ENCODE measurements around the gene ATP4B.

Gene ATP4B

DNA sequence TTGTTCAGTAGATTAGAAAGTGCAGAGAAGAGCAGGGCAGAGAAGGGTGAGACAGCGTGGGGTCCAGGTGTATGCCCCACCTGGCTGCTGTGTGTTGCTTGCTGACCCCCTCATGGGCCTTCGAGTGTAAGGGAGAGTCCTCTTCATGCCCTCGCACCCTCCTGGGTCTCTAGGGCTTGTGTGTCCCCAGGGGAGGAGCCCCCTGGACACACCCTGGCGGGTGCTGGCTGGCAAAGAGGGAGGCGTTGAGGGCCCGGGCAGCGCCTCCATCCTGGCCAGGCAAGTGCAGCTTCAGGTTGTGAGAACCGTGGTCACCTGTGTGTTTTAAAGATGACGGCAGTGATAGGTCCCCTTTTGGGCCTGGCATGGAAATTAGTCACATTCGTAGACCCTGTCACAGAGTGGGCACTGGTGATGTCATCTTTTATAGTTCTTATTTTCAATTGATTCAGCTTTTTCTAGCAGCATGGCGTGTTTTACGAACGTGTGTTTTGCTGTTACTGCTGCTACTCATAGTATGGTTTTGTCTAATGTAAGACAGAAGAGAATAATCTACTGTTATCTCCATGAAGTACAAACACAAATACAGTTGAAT lies 54.8 kb downstream of the ATP4B start:
- DNase-seq (ENCODE audit: low read depth, low spot score) = no peak
- H3K4me3 ChIP-seq (ENCODE audit: low read depth, low read length) = no peak overlapping the region
- in situ Hi-C loops (cut with HindIII; ENCODE audit: low sequenced_read_pairs) = no loop called here
- TF ChIP-seq, protein P1, sequence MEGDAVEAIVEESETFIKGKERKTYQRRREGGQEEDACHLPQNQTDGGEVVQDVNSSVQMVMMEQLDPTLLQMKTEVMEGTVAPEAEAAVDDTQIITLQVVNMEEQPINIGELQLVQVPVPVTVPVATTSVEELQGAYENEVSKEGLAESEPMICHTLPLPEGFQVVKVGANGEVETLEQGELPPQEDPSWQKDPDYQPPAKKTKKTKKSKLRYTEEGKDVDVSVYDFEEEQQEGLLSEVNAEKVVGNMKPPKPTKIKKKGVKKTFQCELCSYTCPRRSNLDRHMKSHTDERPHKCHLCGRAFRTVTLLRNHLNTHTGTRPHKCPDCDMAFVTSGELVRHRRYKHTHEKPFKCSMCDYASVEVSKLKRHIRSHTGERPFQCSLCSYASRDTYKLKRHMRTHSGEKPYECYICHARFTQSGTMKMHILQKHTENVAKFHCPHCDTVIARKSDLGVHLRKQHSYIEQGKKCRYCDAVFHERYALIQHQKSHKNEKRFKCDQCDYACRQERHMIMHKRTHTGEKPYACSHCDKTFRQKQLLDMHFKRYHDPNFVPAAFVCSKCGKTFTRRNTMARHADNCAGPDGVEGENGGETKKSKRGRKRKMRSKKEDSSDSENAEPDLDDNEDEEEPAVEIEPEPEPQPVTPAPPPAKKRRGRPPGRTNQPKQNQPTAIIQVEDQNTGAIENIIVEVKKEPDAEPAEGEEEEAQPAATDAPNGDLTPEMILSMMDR (IDR thresholded peaks at IDR 0.05; ENCODE audit: low read depth, low read length) = no peak

DNA sequence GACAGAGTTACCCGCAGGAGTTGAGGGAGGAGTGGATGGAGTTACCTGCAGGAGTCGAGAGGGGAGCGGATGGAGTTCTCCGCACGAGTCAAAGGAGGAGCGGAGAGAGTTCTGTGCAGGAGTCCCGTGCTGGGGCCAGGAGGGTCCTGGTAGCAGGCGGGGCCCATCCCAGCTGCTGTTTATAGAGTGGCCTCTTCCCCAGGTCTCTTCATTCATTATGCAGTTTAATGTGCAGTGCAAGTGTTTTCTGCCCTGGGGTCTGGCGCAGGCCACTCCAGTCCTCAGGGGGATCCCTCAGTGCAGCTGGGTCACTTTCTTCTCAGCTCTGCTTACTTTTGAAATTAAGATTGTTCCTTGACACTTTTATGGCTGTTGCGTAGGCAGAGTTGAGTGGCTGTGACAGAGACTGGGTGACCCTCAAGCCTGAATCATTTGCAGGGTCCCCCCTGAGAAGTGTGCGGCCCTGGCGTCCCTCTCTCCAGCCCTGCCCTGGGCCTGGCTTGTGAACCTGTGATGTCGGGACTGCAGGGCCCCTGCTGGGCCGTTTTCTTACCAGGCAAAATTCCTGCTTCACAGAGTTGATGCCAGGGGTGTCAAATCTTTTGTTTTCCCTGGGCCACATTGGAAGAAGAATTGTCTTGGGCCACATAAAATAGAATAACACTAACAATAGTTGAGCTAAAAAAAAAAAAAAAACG lies 55.6 kb downstream of the ATP4B start:
- in situ Hi-C loops (cut with HindIII; ENCODE audit: low sequenced_read_pairs) = no loop called here
- TF ChIP-seq, protein P1 (IDR thresholded peaks at IDR 0.05; ENCODE audit: low read depth, low read length) = no peak

DNA sequence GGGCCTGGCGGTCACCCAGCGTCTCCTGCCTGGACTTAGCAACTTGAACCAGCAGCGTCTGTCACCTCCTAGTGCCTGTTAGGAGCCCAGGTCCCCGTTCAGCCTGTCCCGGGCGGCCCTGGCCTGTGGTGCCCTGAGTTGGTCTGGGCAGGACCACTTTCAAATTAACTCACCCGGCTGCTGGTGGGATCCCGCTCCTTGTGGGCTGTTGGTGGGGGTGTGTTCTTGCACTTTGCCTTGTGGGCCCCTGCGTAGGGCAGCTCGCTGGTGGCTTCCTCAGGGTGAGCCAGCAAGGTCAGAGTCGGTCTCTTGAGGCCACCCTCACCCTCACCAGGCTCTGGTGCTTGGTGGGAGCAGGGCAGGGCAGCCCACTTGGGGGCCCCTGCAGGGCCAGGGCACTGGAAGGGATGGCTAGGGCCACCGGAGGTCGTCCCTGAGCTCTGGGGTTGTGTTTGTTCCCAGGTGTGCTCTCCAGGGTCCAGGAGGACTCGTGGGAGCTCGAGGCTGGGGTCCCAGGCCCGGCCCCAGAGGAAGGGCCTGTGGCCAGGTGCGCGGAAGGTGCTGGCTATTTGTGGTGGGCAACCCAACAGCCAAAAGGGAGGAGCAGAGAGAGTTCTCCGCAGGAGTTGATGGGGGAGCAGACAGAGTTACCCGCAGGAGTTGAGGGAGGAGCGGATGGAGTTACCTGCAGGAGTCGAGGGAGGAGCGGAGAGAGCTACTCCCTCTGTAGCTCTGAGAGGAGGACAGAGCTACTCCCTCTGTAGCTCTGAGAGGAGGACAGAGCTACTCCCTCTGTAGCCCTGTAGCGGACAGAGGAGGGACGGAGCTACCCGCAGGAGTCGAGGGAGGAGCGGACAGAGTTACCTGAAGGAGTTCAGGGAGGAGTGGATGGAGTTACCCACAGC lies 56.6 kb downstream of the ATP4B start:
- TF ChIP-seq, protein P1 (IDR thresholded peaks at IDR 0.05; ENCODE audit: low read depth, low read length) = no peak

More for the DNA sequence above, 55.6 kb downstream of the ATP4B start:
- no peak for DNase-seq (ENCODE audit: low read depth, low spot score)
- H3K4me3 ChIP-seq (ENCODE audit: low read depth, low read length) = no peak overlapping the region

DNA sequence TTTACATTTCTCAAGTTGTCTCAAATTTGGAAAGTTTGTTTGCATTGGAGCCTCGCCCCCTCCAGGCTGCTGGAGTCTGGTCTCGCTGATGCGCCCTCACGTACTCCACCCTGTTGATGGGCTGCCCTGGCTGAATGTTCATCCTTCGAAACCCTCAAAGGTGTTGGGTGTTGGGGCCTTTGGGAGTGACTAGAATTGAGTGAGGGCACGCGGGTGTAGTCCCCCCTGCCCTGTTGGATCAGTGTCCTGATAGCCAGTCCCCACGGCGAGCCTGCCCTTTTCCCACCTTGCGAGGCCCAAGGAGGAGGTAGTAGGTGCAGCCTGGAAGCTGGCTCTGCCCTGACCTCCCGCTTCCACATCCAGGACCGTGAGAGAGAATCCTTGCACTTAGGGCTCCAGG lies 58.6 kb downstream of the ATP4B start:
- no peak for DNase-seq (ENCODE audit: low read depth, low spot score)
- in situ Hi-C loops (cut with HindIII; ENCODE audit: low sequenced_read_pairs) = no loop called here
- TF ChIP-seq, protein P1 (IDR thresholded peaks at IDR 0.05; ENCODE audit: low read depth, low read length) = no peak
- H3K4me3 ChIP-seq (ENCODE audit: low read depth, low read length) = no peak overlapping the region

More for the DNA sequence above, 56.6 kb downstream of the ATP4B start:
- no peak overlapping the region for H3K4me3 ChIP-seq (ENCODE audit: low read depth, low read length)
- in situ Hi-C loops (cut with HindIII; ENCODE audit: low sequenced_read_pairs) = no loop called here
- no peak for DNase-seq (ENCODE audit: low read depth, low spot score)
